GM18870 (cell line): ENCODE measurements around the gene MBOAT7.
"Not testable (repeated sequence)": the region's sequence is repeated elsewhere in the genome, so short reads cannot be mapped to it uniquely, and the experiment has no call there.

ENCODE experiments used
- ATAC-seq: cut with Tn5 transposase; IDR thresholded peaks from one replicate; pipeline ENCODE4 v1.9.1; 2021; ENCODE audit warnings: moderate library complexity; ENCODE audit not compliant: unreplicated experiment

Gene MBOAT7, protein sequence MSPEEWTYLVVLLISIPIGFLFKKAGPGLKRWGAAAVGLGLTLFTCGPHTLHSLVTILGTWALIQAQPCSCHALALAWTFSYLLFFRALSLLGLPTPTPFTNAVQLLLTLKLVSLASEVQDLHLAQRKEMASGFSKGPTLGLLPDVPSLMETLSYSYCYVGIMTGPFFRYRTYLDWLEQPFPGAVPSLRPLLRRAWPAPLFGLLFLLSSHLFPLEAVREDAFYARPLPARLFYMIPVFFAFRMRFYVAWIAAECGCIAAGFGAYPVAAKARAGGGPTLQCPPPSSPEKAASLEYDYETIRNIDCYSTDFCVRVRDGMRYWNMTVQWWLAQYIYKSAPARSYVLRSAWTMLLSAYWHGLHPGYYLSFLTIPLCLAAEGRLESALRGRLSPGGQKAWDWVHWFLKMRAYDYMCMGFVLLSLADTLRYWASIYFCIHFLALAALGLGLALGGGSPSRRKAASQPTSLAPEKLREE

DNA sequence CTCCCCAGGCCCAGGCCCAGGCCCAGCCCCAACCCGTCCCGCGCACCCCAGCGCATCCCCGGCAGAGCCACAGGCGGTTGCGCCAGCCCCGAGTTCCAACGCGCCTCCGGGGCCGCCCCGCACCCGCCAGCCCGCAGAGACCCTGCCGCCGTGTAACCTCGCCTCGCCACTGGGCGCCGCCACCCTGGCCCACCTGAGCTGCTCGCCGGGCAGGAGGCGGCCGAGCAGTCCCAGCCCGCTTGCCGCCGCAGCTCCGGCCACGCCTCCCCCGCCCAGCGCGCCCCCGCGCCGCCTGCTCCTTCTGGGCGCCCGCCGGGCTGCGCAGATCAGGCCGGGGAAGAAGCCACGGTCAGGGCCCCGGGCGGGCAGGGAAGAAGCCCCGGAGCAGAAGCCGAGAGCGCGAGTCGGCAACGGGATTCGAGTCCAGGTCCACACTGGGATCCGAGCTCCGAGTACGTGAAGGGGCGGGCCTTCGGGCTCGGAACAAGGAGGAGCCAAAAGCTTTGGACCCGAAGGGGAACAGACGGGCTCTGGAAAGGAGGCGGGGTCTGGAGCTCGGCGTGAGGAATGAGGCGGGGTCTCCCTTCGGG lies at the start of gene MBOAT7:
Gene MBOAT7, minus strand, starts transcription at position 436 of the 590 bp plus-strand sequence. CDS start 1,072 bp downstream, outside the sequence.
- peak; percentile 10 for ATAC-seq

DNA sequence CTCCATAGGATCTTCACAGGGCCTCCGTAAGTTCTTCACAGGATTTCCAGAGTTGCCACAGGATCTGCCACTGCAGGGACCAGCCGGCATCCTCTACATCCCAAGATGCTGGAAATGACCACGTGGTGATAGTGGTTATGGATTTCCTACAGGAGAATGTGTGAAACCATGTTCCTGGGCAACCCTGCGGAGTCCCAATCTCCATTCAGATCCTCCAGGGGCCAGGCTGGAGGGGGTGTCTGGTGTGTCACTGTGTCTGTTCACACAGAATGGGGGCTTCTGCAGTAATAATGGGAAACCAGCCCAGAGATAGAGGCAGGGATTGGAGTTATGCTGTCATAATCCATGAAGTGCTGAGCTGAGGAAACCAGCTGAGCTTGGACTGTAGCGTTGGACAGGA lies 44.6 kb upstream of the MBOAT7 start:
- ATAC-seq = no peak

DNA sequence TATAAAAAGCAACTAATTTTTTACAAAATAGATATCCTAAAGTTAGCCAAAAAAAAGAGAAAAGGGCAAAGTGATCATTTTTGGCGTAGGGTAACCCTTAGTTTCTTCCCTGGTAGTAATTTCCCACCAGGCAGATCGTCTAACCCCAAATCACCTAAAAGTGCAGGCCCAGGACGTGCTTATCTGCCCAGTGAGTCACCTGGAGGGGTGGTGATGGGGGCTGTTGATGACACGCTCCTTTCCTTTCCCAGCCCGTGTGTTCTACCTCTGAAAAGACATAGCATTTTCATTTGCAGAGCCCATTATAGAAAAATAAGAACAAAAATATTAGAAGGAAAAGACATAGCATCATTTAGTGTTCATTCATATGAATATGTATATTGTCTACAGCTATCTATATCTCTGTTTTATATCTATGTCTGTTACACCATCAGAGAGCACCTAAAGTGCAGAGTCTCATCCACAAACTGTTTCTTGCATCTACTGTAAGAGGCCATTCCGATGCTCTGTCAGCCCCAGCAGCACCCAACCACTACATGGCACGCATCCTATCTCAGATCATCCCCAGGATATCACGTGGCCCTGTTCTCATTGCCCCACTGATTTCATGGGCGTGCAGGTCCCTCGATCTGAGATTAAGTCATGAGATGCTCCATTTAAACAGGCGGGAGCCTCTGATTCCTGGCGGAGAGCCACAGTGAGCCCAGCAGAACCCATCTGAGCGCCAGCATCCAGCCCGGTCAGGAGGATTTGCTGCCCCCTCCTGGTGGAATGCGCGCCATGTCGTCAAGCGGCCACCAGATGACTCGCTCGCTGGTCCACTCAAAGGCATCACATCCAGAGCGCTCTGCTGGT lies 41.9 kb upstream of the MBOAT7 start:
- no peak for ATAC-seq

DNA sequence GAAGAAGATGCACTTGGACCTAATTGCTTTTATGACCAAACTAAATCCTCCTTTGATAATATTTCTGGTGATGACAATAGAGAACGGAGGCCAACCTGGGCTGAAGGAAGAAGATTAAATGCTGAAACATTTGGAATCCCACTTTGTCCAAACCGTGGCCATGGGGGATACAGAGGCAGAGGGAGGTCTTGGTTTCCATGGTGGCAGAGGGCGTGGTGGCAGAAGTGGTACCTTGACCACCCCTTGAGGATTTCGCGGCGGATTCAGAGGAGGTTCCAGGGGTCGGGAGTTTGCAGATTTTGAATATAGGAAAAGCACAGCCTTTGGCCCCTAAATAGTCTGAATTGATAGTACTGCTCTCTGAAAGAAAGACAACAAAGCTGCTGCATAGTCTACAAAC lies 40.7 kb upstream of the MBOAT7 start:
- no peak for ATAC-seq

- no peak for ATAC-seq
Measured at GRCh38 chr19:54229146-54229545, 39.8 kb upstream of the MBOAT7 start.

- not testable (repeated sequence) for ATAC-seq
Measured at GRCh38 chr19:54224619-54225018, 35.2 kb upstream of the MBOAT7 start.

DNA sequence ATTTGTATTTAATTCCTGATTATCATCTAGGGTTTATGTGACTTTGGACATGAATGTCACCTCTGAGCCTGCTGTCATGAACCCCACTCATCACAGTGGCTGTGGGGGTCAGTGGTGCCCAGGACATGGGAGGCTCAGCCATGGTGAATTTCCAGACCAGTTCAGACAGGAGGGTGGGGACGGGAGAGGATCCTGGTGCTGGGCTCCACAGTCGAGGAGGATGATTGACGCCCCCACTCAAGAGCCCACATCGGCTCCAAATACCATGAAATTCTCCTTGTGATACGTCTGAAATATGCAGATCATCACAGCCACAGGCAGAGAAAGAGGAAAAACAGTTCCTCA lies 34.5 kb upstream of the MBOAT7 start:
- ATAC-seq = not testable (repeated sequence)

GRCh38 chr19:54223277-54223936 lies 34.0 kb upstream of the MBOAT7 start:
- ATAC-seq = not testable (repeated sequence)

DNA sequence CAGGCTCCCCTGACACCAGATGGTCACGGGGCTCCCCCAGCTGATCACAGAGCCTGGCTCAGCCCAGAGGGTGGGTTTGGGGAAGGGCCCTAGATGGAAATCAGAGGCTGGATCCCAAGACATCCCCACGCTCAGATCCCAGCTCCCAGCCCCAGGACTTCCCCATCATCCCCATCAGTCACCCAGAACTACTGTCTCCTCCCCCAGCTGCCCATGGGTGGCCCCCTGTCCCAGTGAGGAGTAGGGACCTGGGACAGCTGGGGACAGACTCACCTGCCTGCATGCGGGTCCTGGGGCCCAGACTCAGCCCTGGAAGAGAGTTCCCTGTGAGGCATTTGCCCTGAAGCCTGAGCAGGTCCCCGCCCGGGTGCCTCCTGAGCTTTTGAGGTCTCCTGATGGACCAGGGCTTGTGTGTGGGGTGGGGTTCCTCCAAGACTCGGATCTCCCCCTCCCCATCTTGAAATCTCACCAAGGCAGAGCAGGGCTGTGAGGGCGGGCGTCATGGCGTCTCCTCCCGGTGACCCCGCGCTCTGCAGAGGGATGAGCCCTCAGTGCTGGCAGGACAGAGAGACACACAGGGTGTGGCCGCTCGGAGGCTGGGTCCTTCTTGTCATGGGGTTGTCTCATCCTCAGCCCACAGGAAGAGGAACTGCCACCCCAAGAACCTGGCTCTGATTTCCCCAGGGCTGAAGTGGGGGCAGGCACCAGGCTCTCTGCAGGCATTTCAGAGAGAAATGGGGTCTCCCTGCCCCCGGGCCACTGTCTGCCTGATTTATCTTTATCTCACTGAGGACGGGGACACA lies 33.3 kb upstream of the MBOAT7 start, which contains the start of gene LILRB3:
Gene LILRB3, minus strand, starts transcription at position 534 of the 803 bp plus-strand sequence. Its CDS starts 31 bp downstream, at position 503.
- not testable (repeated sequence) for ATAC-seq

- ATAC-seq = not testable (repeated sequence)
Measured at GRCh38 chr19:54221947-54222346, 32.6 kb upstream of the MBOAT7 start.

- ATAC-seq = not testable (repeated sequence)
Measured at GRCh38 chr19:54219702-54220101, 30.3 kb upstream of the MBOAT7 start.

GRCh38 chr19:54218960-54219661 lies 29.7 kb upstream of the MBOAT7 start:
- no peak for ATAC-seq

GRCh38 chr19:54218259-54218658 lies 28.9 kb upstream of the MBOAT7 start:
- no peak for ATAC-seq

DNA sequence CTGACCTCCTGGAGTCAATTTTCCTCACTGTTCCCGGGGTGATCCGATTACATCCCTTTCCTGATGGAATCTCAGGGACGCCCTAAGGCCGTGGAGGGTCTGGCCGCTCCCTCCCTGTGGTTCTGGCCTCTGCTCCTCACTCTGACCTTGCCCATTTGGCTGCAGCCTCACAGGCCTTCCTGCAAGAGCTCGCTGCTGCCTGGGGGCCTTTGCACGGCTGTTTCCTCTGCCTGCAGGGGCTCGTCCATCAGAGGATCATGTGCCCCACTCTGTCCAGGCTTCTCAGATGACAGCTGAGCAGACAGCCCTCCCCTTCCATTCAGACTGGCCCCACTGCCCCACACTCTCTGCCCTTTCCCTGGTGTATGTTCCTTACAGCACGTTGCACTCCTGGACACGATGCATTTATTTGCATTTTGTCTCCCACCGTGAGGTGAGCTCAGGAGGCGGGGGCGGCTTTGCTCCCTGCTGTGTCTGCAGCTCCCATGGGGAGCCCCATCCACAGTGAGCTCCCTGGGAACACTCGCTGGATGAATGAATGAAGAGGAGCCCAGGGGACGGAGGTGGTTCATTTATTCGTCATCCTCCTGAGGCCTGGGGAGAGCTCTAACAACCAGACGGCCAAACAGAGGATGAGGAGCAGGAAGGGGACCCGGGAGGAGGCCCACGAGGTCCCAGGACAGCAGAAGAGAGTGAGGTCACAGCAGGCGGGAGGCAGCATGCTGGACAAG lies 28.3 kb upstream of the MBOAT7 start:
- ATAC-seq = not testable (repeated sequence)

GRCh38 chr19:54216869-54217268 lies 27.5 kb upstream of the MBOAT7 start:
- no peak for ATAC-seq

GRCh38 chr19:54214734-54215133 lies 25.4 kb upstream of the MBOAT7 start:
- ATAC-seq = not testable (repeated sequence)

GRCh38 chr19:54214217-54214616 lies 24.8 kb upstream of the MBOAT7 start:
- ATAC-seq = not testable (repeated sequence)

- no peak for ATAC-seq
Measured at GRCh38 chr19:54211235-54211634, 21.9 kb upstream of the MBOAT7 start.
